Activated T-cell treated with anti-CD3 and anti-CD28 coated beads for 24 hours (primary cell): Measurements from ENCODE around the gene RANGRF.

Experiments
- DNase-seq: peaks from one replicate; pipeline ENCODE4 v3.0.0-alpha.2; 2020; ENCODE audit warnings: low read depth

RANGRF gene

GRCh38 chr17:8314797-8315763 is 26.6 kb downstream of the RANGRF start:
- DNase-seq: no peak

GRCh38 chr17:8315764-8316217 is 27.3 kb downstream of the RANGRF start:
- no peak for DNase-seq

GRCh38 chr17:8318010-8318935 is 29.8 kb downstream of the RANGRF start:
- no peak for DNase-seq

- DNase-seq: no peak
These were observed 31.8 kb downstream of the RANGRF start for GRCh38 chr17:8320262-8320661.

- no peak for DNase-seq
These were observed 32.5 kb downstream of the RANGRF start for GRCh38 chr17:8320990-8321389.

- no peak for DNase-seq
These were observed 33.6 kb downstream of the RANGRF start for GRCh38 chr17:8322061-8322460.

- no peak for DNase-seq
These were observed 35.7 kb downstream of the RANGRF start for GRCh38 chr17:8324132-8324531.

- DNase-seq: no peak
These were observed 36.5 kb downstream of the RANGRF start for GRCh38 chr17:8324923-8325322.

- peak; percentile 2 for DNase-seq
These were observed 38.2 kb downstream of the RANGRF start for GRCh38 chr17:8326511-8327302.

- no peak for DNase-seq
These were observed 38.8 kb downstream of the RANGRF start for GRCh38 chr17:8327303-8327649.

- no peak for DNase-seq
These were observed 43.7 kb downstream of the RANGRF start for GRCh38 chr17:8332128-8332527.

GRCh38 chr17:8332688-8333087 is 44.2 kb downstream of the RANGRF start:
- no peak for DNase-seq

- no peak for DNase-seq
These were observed 44.8 kb downstream of the RANGRF start for GRCh38 chr17:8333281-8333680.

- DNase-seq: no peak
These were observed 49.6 kb downstream of the RANGRF start for GRCh38 chr17:8337802-8338752.

- DNase-seq: no peak
These were observed 50.3 kb downstream of the RANGRF start for GRCh38 chr17:8338753-8339140.

GRCh38 chr17:8339540-8339939 is 51.1 kb downstream of the RANGRF start, which contains the start of gene ODF4:
TSS of gene ODF4 (plus strand) at chr17:8339840. CDS start at chr17:8340052, 212 bp downstream.
- DNase-seq: no peak
